Fibroblast of the aortic adventitia (primary cell): ENCODE data around the gene VAMP8. TPM values are rescaled to one million over a fixed set of nuclear protein-coding genes. Genes with fewer than 3 reads are reported as not detected.
"Not testable (repeated sequence)": the region's sequence is repeated elsewhere in the genome, so short reads cannot be mapped to it uniquely, and the experiment has no call there.

Experiments used
- DNase-seq: peaks from one replicate; pipeline ENCODE4 v3.0.0-alpha.2; 2010; ENCODE audit warnings: low read depth
- H3K4me3 ChIP-seq: 2 replicates; pipeline ENCODE4 v1.5.1; 2011; ENCODE audit warnings: low read depth, mild to moderate bottlenecking, control low read depth, low read length, moderate library complexity
- CTCF ChIP-seq: IDR thresholded peaks from 2 replicates; pipeline ENCODE4 v1.5.1; 2011; ENCODE audit warnings: mild to moderate bottlenecking, low read length, control low read depth, inconsistent platforms; ENCODE audit not compliant: insufficient read depth
- total RNA-seq: library from RNA; depleted of rRNA; stranded (reverse); fragments of >200 nt; gene quantifications from 2 replicates; pipeline ENCODE4 v1.2.3, GENCODE V29; 2012; ENCODE audit warnings: low replicate concordance

Gene VAMP8
- total RNA-seq, 1 donor = 0.54 TPM

GRCh38 chr2:85613717-85614515, 36.5 kb downstream of the VAMP8 start:
- no peak overlapping the region for H3K4me3 ChIP-seq
- TF ChIP-seq CTCF = no peak
- DNase-seq = no peak

- DNase-seq, H3K4me3 ChIP-seq: not testable (repeated sequence)
Observed at GRCh38 chr2:85614757-85615156, 37.4 kb downstream of the VAMP8 start.

GRCh38 chr2:85615413-85615728, 38.0 kb downstream of the VAMP8 start:
- no peak for TF ChIP-seq CTCF
- no peak overlapping the region for H3K4me3 ChIP-seq
- no peak for DNase-seq

- not testable (repeated sequence) for DNase-seq
- H3K4me3 ChIP-seq = peak overlapping the region; percentile 88
Observed at GRCh38 chr2:85617723-85618122, 40.3 kb downstream of the VAMP8 start.

- no peak for TF ChIP-seq CTCF
- no peak for DNase-seq
- H3K4me3 ChIP-seq = no peak overlapping the region
Observed at GRCh38 chr2:85619617-85620016, 42.2 kb downstream of the VAMP8 start.

GRCh38 chr2:85621338-85621737, 44.0 kb downstream of the VAMP8 start:
- TF ChIP-seq CTCF = no peak
- no peak for DNase-seq
- H3K4me3 ChIP-seq = no peak overlapping the region

- H3K4me3 ChIP-seq = no peak overlapping the region
- no peak for TF ChIP-seq CTCF
- DNase-seq = no peak
Observed at GRCh38 chr2:85623991-85624390, 46.6 kb downstream of the VAMP8 start.

- H3K4me3 ChIP-seq = no peak overlapping the region
- DNase-seq = no peak
- no peak for TF ChIP-seq CTCF
Observed at GRCh38 chr2:85628658-85629057, 51.3 kb downstream of the VAMP8 start.
